Transverse colon (tissue), 3 donors: ENCODE data around the gene NKIRAS2.

Source experiments
- EP300 ChIP-seq: sonication (generic); formaldehyde crosslinking; IDR thresholded peaks from one replicate; pipeline ENCODE4 v1.6.1; 2017; ENCODE audit warnings: antibody characterized with exemption, low read depth
- POLR2AphosphoS5 ChIP-seq, 3 donors: sonication (generic); formaldehyde crosslinking; IDR thresholded peaks; one replicate each; pipeline ENCODE4 v1.6.1; 2016; ENCODE audit warnings: antibody characterized with exemption in 3 of 3

GRCh38 chr17:42060231-42060630 is 40.3 kb downstream of the NKIRAS2 start:
- TF ChIP-seq POLR2AphosphoS5 (IDR thresholded peaks at IDR 0.05) (no peak), EP300 (no peak)
